Neural cell (in vitro differentiated cells): Measurements from ENCODE around the gene PRRG2. TPM values are rescaled to one million over a fixed set of nuclear protein-coding genes. Genes with fewer than 3 reads are reported as not detected.

Experiments used
- H2AFZ ChIP-seq: fragments of 200-600, 300-800 bp; sonication (generic), shearing (Covaris generic); 2 replicates; pipeline ENCODE4 v1.6.0; 2014; ENCODE audit warnings: low read depth, mild to moderate bottlenecking, antibody characterized with exemption, low read length, moderate library complexity
- H3F3A ChIP-seq: fragments of 200-600 bp; shearing (Covaris generic); 2 replicates; pipeline ENCODE4 v1.6.1; 2016; ENCODE audit warnings: mild to moderate bottlenecking, moderate library complexity, mixed read lengths, antibody characterized with exemption, low read length; ENCODE audit not compliant: insufficient read depth, poor library complexity, severe bottlenecking
- H3K27ac ChIP-seq: fragments of 200-600, 300-800 bp; sonication (generic), shearing (Covaris generic); 2 replicates; pipeline ENCODE4 v1.5.1; 2014; ENCODE audit warnings: mild to moderate bottlenecking, low read length, moderate library complexity
- H3K27me3 ChIP-seq: fragments of 300-800, 200-600 bp; sonication (generic), shearing (Covaris generic); 2 replicates; pipeline ENCODE4 v1.6.0; 2014; ENCODE audit warnings: mild to moderate bottlenecking, low read depth, low read length, moderate library complexity; ENCODE audit not compliant: insufficient read depth
- H3K36me3 ChIP-seq: fragments of 300-800, 200-600 bp; sonication (generic), shearing (Covaris generic); 2 replicates; pipeline ENCODE4 v1.5.1; 2014; ENCODE audit warnings: mild to moderate bottlenecking, antibody characterized with exemption, low read length, moderate library complexity; ENCODE audit not compliant: insufficient read depth
- H3K4me2 ChIP-seq: fragments of 300-800, 200-600 bp; sonication (generic), shearing (Covaris generic); 2 replicates; pipeline ENCODE4 v1.6.0; 2014; ENCODE audit warnings: mild to moderate bottlenecking, low read length
- H3K4me3 ChIP-seq: fragments of 300-800, 200-600 bp; sonication (generic), shearing (Covaris generic); 2 replicates; pipeline ENCODE4 v1.5.1; 2014; ENCODE audit warnings: mild to moderate bottlenecking, low read length, moderate library complexity
- H3K79me2 ChIP-seq: fragments of 200-600 bp; shearing (Covaris generic); replicated peaks from 2 replicates; pipeline ENCODE4 v1.6.0; 2014; ENCODE audit warnings: mild to moderate bottlenecking, low read length, moderate library complexity; ENCODE audit not compliant: insufficient read depth
- H3K9ac ChIP-seq: fragments of 300-800, 200-600 bp; sonication (generic), shearing (Covaris generic); 2 replicates; pipeline ENCODE4 v1.6.1; 2016; ENCODE audit warnings: mild to moderate bottlenecking, low read length, mixed read lengths
- H3K9me2 ChIP-seq: fragments of 200-600 bp; shearing (Covaris generic); 2 replicates; pipeline ENCODE4 v1.6.1; 2016; ENCODE audit warnings: mild to moderate bottlenecking, low read length, mixed read lengths; ENCODE audit not compliant: insufficient read depth
- H3K9me3 ChIP-seq: fragments of 200-600, 300-800 bp; sonication (generic), shearing (Covaris generic); 2 replicates; pipeline ENCODE4 v1.6.1; 2016; ENCODE audit warnings: mild to moderate bottlenecking, mixed run types, low read length, moderate library complexity, mixed read lengths
- H4K20me1 ChIP-seq: fragments of 200-600 bp; shearing (Covaris generic); 2 replicates; pipeline ENCODE4 v1.6.1; 2016; ENCODE audit warnings: mild to moderate bottlenecking, mixed run types; ENCODE audit not compliant: insufficient read depth
- EP300 ChIP-seq: fragments of 450-650 bp; conservative IDR thresholded peaks from 2 replicates; pipeline ENCODE4 v1.6.1; 2014; ENCODE audit warnings: antibody characterized with exemption, mild to moderate bottlenecking, moderate library complexity; ENCODE audit not compliant: poor library complexity, severe bottlenecking
- EZH2 ChIP-seq: fragments of 200-600, 300-800 bp; shearing (Covaris generic), sonication (generic); IDR thresholded peaks from 2 replicates; pipeline ENCODE4 v1.6.1; 2014; ENCODE audit warnings: antibody characterized with exemption, low read length, borderline replicate concordance, mild to moderate bottlenecking; ENCODE audit not compliant: insufficient read depth, poor library complexity, severe bottlenecking
- MXI1 ChIP-seq: fragments of 450-650 bp; conservative IDR thresholded peaks from 2 replicates; pipeline ENCODE4 v1.6.1; 2014; ENCODE audit warnings: antibody characterized with exemption, mild to moderate bottlenecking; ENCODE audit not compliant: poor library complexity, severe bottlenecking
- POLR2AphosphoS5 ChIP-seq: IDR thresholded peaks from 2 replicates; pipeline ENCODE4 v1.6.1; 2012
- RAD21 ChIP-seq: fragments of 450-650 bp; conservative IDR thresholded peaks from 2 replicates; pipeline ENCODE4 v1.6.1; 2014; ENCODE audit warnings: antibody characterized with exemption, mild to moderate bottlenecking, moderate library complexity
- SMC3 ChIP-seq: fragments of 450-650 bp; conservative IDR thresholded peaks from 2 replicates; pipeline ENCODE4 v1.6.1; 2014; ENCODE audit warnings: antibody characterized with exemption, mild to moderate bottlenecking, moderate library complexity; ENCODE audit not compliant: poor library complexity
- TAF1 ChIP-seq: IDR thresholded peaks from 2 replicates; pipeline ENCODE4 v1.6.1; 2012; ENCODE audit warnings: low read depth
- polyA plus RNA-seq: library from polyadenylated mRNA; depleted of rRNA; stranded (reverse); fragments of >200 nt; gene quantifications from 2 replicates; pipeline ENCODE4 v1.2.3, GENCODE V29; 2014
- TF ChIP-seq, protein P1 (sequence below): fragments of 450-650 bp; IDR thresholded peaks from 2 replicates; pipeline ENCODE4 v1.5.1; 2014; ENCODE audit warnings: antibody characterized with exemption, mild to moderate bottlenecking, moderate library complexity; ENCODE audit not compliant: poor library complexity, severe bottlenecking
- TF ChIP-seq, protein P2 (sequence below): IDR thresholded peaks from 2 replicates; pipeline ENCODE4 v1.6.1; 2012; ENCODE audit warnings: borderline replicate concordance

PRRG2 gene
- polyA plus RNA-seq, 1 donor from 2014 or later = not detected

DNA sequence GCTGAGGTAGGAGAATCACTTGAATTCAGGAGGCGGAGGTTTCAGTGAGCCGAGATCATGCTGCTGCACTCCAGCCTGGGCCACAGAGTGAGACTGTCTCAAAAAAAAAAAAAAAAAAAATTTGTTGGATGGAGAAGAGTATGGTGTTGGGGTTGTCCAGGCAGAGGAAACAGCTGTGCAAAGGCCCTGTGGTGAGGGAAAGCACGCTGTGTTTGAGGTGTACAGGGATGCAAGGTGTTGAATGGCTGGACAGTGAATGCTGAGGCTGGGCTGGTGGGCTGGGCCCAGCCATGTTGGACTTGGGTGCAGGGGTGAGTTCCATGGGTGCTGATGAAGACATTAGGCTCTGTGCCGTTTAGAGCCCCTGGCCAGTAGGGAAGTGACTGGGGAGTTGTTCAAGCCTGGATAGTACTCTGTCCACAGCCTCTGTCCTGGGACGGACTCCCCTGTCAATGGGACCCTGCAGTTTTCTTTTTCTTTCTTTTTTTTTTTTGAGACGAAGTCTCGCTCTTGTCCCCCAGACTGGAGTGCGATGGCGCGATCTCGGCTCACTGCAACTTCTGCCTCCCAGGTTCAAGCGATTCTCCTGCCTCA lies 28.5 kb downstream of the PRRG2 start:
- Histone ChIP-seq H3F3A (no peaks in the 10 kb centered on the region), H3K4me2 (no peak overlapping the region), H3K4me3 (no peak overlapping the region), H3K9me3 (no peaks in the 10 kb centered on the region), H3K79me2 (peaks cover 41% of the 10 kb centered on the region), H4K20me1 (no peaks in the 10 kb centered on the region), H3K27me3 (no peaks in the 10 kb centered on the region), H3K36me3 (no peaks in the 10 kb centered on the region), H3K9ac (no peak overlapping the region), H3K27ac (no peak overlapping the region), H3K9me2 (no peaks in the 10 kb centered on the region), H2AFZ (no peak overlapping the region)
- no peak for TF ChIP-seq SMC3
- no peak for TF ChIP-seq EZH2
- TF ChIP-seq, protein P1, sequence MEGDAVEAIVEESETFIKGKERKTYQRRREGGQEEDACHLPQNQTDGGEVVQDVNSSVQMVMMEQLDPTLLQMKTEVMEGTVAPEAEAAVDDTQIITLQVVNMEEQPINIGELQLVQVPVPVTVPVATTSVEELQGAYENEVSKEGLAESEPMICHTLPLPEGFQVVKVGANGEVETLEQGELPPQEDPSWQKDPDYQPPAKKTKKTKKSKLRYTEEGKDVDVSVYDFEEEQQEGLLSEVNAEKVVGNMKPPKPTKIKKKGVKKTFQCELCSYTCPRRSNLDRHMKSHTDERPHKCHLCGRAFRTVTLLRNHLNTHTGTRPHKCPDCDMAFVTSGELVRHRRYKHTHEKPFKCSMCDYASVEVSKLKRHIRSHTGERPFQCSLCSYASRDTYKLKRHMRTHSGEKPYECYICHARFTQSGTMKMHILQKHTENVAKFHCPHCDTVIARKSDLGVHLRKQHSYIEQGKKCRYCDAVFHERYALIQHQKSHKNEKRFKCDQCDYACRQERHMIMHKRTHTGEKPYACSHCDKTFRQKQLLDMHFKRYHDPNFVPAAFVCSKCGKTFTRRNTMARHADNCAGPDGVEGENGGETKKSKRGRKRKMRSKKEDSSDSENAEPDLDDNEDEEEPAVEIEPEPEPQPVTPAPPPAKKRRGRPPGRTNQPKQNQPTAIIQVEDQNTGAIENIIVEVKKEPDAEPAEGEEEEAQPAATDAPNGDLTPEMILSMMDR = no peak
- no peak for TF ChIP-seq POLR2AphosphoS5
- TF ChIP-seq MXI1 = no peak
- TF ChIP-seq RAD21 = no peak
- TF ChIP-seq, protein P2, sequence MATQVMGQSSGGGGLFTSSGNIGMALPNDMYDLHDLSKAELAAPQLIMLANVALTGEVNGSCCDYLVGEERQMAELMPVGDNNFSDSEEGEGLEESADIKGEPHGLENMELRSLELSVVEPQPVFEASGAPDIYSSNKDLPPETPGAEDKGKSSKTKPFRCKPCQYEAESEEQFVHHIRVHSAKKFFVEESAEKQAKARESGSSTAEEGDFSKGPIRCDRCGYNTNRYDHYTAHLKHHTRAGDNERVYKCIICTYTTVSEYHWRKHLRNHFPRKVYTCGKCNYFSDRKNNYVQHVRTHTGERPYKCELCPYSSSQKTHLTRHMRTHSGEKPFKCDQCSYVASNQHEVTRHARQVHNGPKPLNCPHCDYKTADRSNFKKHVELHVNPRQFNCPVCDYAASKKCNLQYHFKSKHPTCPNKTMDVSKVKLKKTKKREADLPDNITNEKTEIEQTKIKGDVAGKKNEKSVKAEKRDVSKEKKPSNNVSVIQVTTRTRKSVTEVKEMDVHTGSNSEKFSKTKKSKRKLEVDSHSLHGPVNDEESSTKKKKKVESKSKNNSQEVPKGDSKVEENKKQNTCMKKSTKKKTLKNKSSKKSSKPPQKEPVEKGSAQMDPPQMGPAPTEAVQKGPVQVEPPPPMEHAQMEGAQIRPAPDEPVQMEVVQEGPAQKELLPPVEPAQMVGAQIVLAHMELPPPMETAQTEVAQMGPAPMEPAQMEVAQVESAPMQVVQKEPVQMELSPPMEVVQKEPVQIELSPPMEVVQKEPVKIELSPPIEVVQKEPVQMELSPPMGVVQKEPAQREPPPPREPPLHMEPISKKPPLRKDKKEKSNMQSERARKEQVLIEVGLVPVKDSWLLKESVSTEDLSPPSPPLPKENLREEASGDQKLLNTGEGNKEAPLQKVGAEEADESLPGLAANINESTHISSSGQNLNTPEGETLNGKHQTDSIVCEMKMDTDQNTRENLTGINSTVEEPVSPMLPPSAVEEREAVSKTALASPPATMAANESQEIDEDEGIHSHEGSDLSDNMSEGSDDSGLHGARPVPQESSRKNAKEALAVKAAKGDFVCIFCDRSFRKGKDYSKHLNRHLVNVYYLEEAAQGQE = no peak
- no peak for TF ChIP-seq EP300
- TF ChIP-seq TAF1 = no peak

DNA sequence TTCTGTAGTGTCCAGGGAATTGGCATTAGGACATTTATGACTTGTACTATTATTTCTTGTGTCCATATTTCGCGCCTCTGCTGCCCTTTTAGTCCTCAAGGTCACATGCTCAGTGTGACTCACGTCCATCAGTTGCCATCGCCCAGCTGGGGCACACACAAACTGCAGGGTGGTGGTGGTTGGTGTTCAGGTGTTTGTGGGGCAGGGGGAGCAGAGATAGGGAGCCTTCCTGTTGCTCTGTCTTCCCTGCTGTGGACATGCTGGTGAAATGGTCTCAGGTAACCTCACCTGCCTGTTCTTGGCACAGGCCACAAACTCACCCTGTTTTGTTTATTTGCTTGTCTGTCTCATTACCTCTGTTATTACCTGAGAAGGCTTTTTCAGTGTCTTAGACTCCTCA lies 32.3 kb downstream of the PRRG2 start:
- peaks cover 4% of the 10 kb centered on the region for H3K36me3 ChIP-seq
- no peaks in the 10 kb centered on the region for H3K9me3 ChIP-seq
- H3K9me2 ChIP-seq = no peaks in the 10 kb centered on the region
- H3K27ac ChIP-seq = no peak overlapping the region
- H3K4me2 ChIP-seq = no peak overlapping the region
- no peak overlapping the region for H3K9ac ChIP-seq
- no peaks in the 10 kb centered on the region for H4K20me1 ChIP-seq
- no peak overlapping the region for H3K4me3 ChIP-seq
- H3F3A ChIP-seq = no peaks in the 10 kb centered on the region
- no peak overlapping the region for H2AFZ ChIP-seq
- no peak for TF ChIP-seq MXI1
- TF ChIP-seq, protein P2 = no peak
- no peak for TF ChIP-seq POLR2AphosphoS5
- no peak for TF ChIP-seq EZH2
- no peak for TF ChIP-seq TAF1
- no peak for TF ChIP-seq EP300
- TF ChIP-seq RAD21 = no peak
- TF ChIP-seq, protein P1 = no peak
- TF ChIP-seq SMC3 = no peak
- H3K27me3 ChIP-seq = no peaks in the 10 kb centered on the region
- peaks cover 17% of the 10 kb centered on the region for H3K79me2 ChIP-seq
